Measurements from ENCODE around the gene DHRS7B. TPM values are rescaled to one million over a fixed set of nuclear protein-coding genes. Genes with fewer than 3 reads are reported as not detected.

The DHRS7B gene
- total and polyA plus RNA-seq, 10 donors, result 13.3 to 31.3 (median 18.7) TPM

GRCh38 chr17:21127509-21128077 lies 829 bp downstream of the DHRS7B start:
- no peaks in the 10 kb centered on the region for H3K9me3 ChIP-seq
- DNase-seq, result no peak
- intact Hi-C loops (cut with DNase I; ENCODE audit: low total_unique reads), result loop anchor here (10.0 kb wide), 1 partner anchor 157 kb away; the partner anchor contains the start of gene MAP2K3
- H3K36me3 ChIP-seq, result no peaks in the 10 kb centered on the region
- no peaks in the 10 kb centered on the region for H3K27me3 ChIP-seq (replicated peaks in 1 of 7)
- TF ChIP-seq POLR2AphosphoS5 (IDR thresholded peaks at IDR 0.05), result no peak
- TF ChIP-seq, protein P1, sequence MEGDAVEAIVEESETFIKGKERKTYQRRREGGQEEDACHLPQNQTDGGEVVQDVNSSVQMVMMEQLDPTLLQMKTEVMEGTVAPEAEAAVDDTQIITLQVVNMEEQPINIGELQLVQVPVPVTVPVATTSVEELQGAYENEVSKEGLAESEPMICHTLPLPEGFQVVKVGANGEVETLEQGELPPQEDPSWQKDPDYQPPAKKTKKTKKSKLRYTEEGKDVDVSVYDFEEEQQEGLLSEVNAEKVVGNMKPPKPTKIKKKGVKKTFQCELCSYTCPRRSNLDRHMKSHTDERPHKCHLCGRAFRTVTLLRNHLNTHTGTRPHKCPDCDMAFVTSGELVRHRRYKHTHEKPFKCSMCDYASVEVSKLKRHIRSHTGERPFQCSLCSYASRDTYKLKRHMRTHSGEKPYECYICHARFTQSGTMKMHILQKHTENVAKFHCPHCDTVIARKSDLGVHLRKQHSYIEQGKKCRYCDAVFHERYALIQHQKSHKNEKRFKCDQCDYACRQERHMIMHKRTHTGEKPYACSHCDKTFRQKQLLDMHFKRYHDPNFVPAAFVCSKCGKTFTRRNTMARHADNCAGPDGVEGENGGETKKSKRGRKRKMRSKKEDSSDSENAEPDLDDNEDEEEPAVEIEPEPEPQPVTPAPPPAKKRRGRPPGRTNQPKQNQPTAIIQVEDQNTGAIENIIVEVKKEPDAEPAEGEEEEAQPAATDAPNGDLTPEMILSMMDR (IDR thresholded peaks at IDR 0.05 in 8 of 11, conservative IDR thresholded peaks at IDR 0.05 in 3 of 11), result no peak
- TF ChIP-seq POLR2A (IDR thresholded peaks at IDR 0.05), result no peak
- peak overlapping the region; percentile 89 to 98 (median 96) for H3K27ac ChIP-seq
- H3K4me1 ChIP-seq, result peaks cover 20 to 83% (median 58%) of the 10 kb centered on the region in 6 donors
- WGBS, 5 donors, result 6 to 16% (median 9%) methylated on average over 9 of the region's 9 CpGs
- peak overlapping the region; percentile 65 to 98 (median 80) for H3K4me3 ChIP-seq

DNA sequence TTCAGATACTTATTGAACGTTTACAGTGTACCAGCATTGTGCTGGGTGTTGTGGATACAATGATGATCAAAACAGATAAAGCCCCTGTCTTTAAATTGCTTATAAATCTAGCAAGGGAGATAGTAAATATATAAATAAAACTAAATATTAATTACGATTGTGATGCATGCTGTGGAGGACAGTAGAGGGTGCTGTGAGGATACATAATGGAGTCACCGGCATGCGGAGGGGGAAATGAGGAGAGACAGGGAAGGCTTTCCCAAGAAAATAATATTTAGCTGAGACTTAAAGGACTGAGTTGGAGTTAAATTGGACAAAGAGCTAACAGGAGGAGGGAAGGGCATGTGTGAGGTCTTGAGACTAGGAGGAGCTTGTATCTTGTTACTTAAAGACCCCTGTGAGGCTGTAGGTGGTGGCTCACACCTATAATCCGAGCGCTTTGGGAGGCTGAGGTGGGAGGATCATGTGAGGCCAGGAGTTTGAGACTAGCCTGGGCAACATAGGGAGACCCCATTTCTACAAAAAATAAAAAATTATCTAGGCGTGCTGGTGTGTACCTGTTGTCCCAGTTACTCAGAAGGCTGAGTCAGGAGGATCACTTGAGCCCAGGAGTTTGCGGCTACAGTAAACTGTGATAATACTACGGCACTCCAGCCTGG lies 2.4 kb downstream of the DHRS7B start:
- intact Hi-C loops (cut with DNase I; ENCODE audit: low total_unique reads), result loop anchor here (10.0 kb wide), 1 partner anchor 156 kb away; the partner anchor contains the start of gene MAP2K3
- Histone ChIP-seq H3K4me3 (no peak overlapping the region), H3K27me3 (replicated peaks in 1 of 7) (no peaks in the 10 kb centered on the region), H3K9me3 (peaks cover 0 to 9% (median 4%) of the 10 kb centered on the region in 8 donors), H3K27ac (peak overlapping the region in 1 of 8 donors; percentile 37), H3K36me3 (no peaks in the 10 kb centered on the region), H3K4me1 (peaks cover 20 to 89% (median 60%) of the 10 kb centered on the region in 6 donors)
- TF ChIP-seq POLR2A (IDR thresholded peaks at IDR 0.05) (no peak), POLR2AphosphoS5 (IDR thresholded peaks at IDR 0.05) (no peak)
- TF ChIP-seq, protein P1 (IDR thresholded peaks at IDR 0.05 in 8 of 11, conservative IDR thresholded peaks at IDR 0.05 in 3 of 11), result peak in 8 of 11 experiments; percentile 16 to 62 (median 47)
- DNase-seq, result no peak
- WGBS, 5 donors, result 66 to 72% (median 67%) methylated on average over 9 of the region's 9 CpGs

GRCh38 chr17:21131137-21131536 lies 4.4 kb downstream of the DHRS7B start:
- WGBS, 5 donors, result 44 to 54% (median 51%) methylated on average over 4 of the region's 4 CpGs
- intact Hi-C loops (cut with DNase I; ENCODE audit: low total_unique reads), result loop anchor here (10.0 kb wide), 1 partner anchor 84 kb away; the partner anchor contains the start of gene TMEM11
- no peak for TF ChIP-seq POLR2AphosphoS5 (IDR thresholded peaks at IDR 0.05)
- peak overlapping the region in 1 of 8 donors; percentile 5 for H3K4me3 ChIP-seq
- H3K27me3 ChIP-seq (replicated peaks in 1 of 7), result no peaks in the 10 kb centered on the region
- H3K27ac ChIP-seq, result peak overlapping the region in 6 of 8 donors; percentile 21 to 74 (median 60)
- H3K9me3 ChIP-seq, result peaks cover 4 to 29% (median 23%) of the 10 kb centered on the region in 8 donors
- H3K4me1 ChIP-seq, result peaks cover 15 to 69% (median 41%) of the 10 kb centered on the region in 6 donors
- DNase-seq, result no peak
- H3K36me3 ChIP-seq, result no peaks in the 10 kb centered on the region

DNA sequence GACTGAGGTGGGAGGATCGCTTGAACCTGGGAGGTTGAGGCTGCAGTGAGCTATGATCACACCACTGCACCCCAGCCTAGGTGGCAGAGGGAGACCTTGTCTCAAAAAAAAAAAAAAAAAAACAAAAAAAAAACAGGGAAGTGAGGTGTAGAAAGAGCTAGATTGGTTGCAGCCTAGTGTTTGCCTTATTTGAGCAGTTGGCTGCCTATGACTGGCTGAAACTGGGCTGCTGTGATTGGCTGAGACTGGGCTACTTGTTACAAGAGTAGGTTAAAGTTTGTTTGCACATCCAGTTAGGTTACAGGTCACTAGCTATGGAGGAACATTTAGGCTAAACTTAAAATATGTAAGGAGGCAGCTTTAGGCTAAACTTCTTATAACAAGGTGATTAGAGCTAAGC lies 5.7 kb downstream of the DHRS7B start:
- H3K36me3 ChIP-seq, result no peaks in the 10 kb centered on the region
- intact Hi-C loops (cut with DNase I; ENCODE audit: low total_unique reads), result loop anchor here (10.0 kb wide), 1 partner anchor 82 kb away; the partner anchor contains the start of gene TMEM11
- DNase-seq, result peak; percentile 77
- TF ChIP-seq, protein P1 (IDR thresholded peaks at IDR 0.05 in 8 of 11, conservative IDR thresholded peaks at IDR 0.05 in 3 of 11), result no peak
- TF ChIP-seq POLR2AphosphoS5 (IDR thresholded peaks at IDR 0.05) (no peak), POLR2A (IDR thresholded peaks at IDR 0.05) (no peak)
- peak overlapping the region in 4 of 8 donors; percentile 10 to 74 (median 62) for H3K27ac ChIP-seq
- no peaks in the 10 kb centered on the region for H3K27me3 ChIP-seq (replicated peaks in 1 of 7)
- WGBS, 5 donors, result 94 to 100% (median 97%) methylated on average over 1 of the region's 1 CpG
- peaks cover 11 to 61% (median 35%) of the 10 kb centered on the region in 6 donors for H3K4me1 ChIP-seq
- peaks cover 4 to 41% (median 28%) of the 10 kb centered on the region in 8 donors for H3K9me3 ChIP-seq
- H3K4me3 ChIP-seq, result no peak overlapping the region

All from spleen (tissue), 11 donors.